OCI-LY1 (cell line): ENCODE data around the gene FAM89A.
"Not testable (repeated sequence)": the region's sequence is repeated elsewhere in the genome, so short reads cannot be mapped to it uniquely, and the experiment has no call there.

Source experiments
- H2AFZ ChIP-seq: fragments of 200-600 bp; sonication (generic), shearing (Covaris generic); 2 replicates; pipeline ENCODE4 v1.6.0; 2014; ENCODE audit warnings: antibody characterized with exemption, mild to moderate bottlenecking, low read length
- H3F3A ChIP-seq: fragments of 200-600 bp; sonication (generic), shearing (Covaris generic); 2 replicates; pipeline ENCODE4 v1.6.0; 2014; ENCODE audit warnings: mild to moderate bottlenecking, antibody characterized with exemption, low read length, moderate library complexity; ENCODE audit not compliant: insufficient read depth
- H3K27ac ChIP-seq: fragments of 200-600 bp; sonication (generic); 2 replicates; pipeline ENCODE4 v1.5.1; 2014; ENCODE audit warnings: low read length, mixed run types, mild to moderate bottlenecking, low read depth; ENCODE audit not compliant: poor library complexity, severe bottlenecking
- H3K27me3 ChIP-seq: fragments of 200-600 bp; sonication (generic); 2 replicates; pipeline ENCODE4 v1.6.0; 2014; ENCODE audit warnings: antibody characterized with exemption, mild to moderate bottlenecking, low read length, moderate library complexity; ENCODE audit not compliant: insufficient read depth
- H3K36me3 ChIP-seq: fragments of 200-600 bp; sonication (generic); 2 replicates; pipeline ENCODE4 v1.6.1; 2014; ENCODE audit warnings: mild to moderate bottlenecking, antibody characterized with exemption, low read length, moderate library complexity, mixed read lengths; ENCODE audit not compliant: insufficient read depth
- H3K4me1 ChIP-seq: fragments of 200-600 bp; sonication (generic); 2 replicates; pipeline ENCODE4 v1.5.1; 2014; ENCODE audit warnings: mild to moderate bottlenecking, low read length, moderate library complexity; ENCODE audit not compliant: insufficient read depth, severe bottlenecking
- H3K4me2 ChIP-seq: fragments of 200-600 bp; sonication (generic), shearing (Covaris generic); 2 replicates; pipeline ENCODE4 v1.6.1; 2014; ENCODE audit warnings: low read length
- H3K4me3 ChIP-seq: fragments of 200-600 bp; sonication (generic); 2 replicates; pipeline ENCODE4 v1.5.1; 2014; ENCODE audit warnings: low read length, low read depth, mild to moderate bottlenecking, mixed read lengths; ENCODE audit not compliant: poor library complexity, severe bottlenecking
- H3K79me2 ChIP-seq: fragments of 200-600 bp; shearing (Covaris generic); 2 replicates; pipeline ENCODE4 v1.6.1; 2016; ENCODE audit warnings: mixed run types, low read length, mixed read lengths; ENCODE audit not compliant: insufficient read depth
- H3K9ac ChIP-seq: fragments of 200-600 bp; sonication (generic), shearing (Covaris generic); 2 replicates; pipeline ENCODE4 v1.6.1; 2014; ENCODE audit warnings: mild to moderate bottlenecking, low read length, mixed read lengths
- H3K9me2 ChIP-seq: fragments of 200-600 bp; sonication (generic), shearing (Covaris generic); 2 replicates; pipeline ENCODE4 v1.6.1; 2014; ENCODE audit warnings: low read depth, mild to moderate bottlenecking, low read length, mixed read lengths
- H3K9me3 ChIP-seq: fragments of 200-600 bp; shearing (Covaris generic); 2 replicates; pipeline ENCODE4 v1.6.1; 2014; ENCODE audit warnings: low read length, mixed read lengths
- H4K20me1 ChIP-seq: fragments of 200-600 bp; sonication (generic), shearing (Covaris generic); 2 replicates; pipeline ENCODE4 v1.6.0; 2016; ENCODE audit warnings: mild to moderate bottlenecking, low read length; ENCODE audit not compliant: insufficient read depth
- EZH2 ChIP-seq: fragments of 200-600 bp; sonication (generic), shearing (Covaris generic); IDR thresholded peaks from 2 replicates; pipeline ENCODE4 v1.8.0; 2017; ENCODE audit warnings: borderline replicate concordance, mixed run types, mild to moderate bottlenecking, antibody characterized with exemption, low read length, moderate library complexity, mixed read lengths
- TF ChIP-seq, protein P1 (sequence below): fragments of 200-600 bp; sonication (generic), shearing (Covaris generic); IDR thresholded peaks from 2 replicates; pipeline ENCODE4 v1.5.1; 2017; ENCODE audit warnings: mild to moderate bottlenecking, antibody characterized with exemption, low read length, moderate library complexity, mixed read lengths

Gene FAM89A

DNA sequence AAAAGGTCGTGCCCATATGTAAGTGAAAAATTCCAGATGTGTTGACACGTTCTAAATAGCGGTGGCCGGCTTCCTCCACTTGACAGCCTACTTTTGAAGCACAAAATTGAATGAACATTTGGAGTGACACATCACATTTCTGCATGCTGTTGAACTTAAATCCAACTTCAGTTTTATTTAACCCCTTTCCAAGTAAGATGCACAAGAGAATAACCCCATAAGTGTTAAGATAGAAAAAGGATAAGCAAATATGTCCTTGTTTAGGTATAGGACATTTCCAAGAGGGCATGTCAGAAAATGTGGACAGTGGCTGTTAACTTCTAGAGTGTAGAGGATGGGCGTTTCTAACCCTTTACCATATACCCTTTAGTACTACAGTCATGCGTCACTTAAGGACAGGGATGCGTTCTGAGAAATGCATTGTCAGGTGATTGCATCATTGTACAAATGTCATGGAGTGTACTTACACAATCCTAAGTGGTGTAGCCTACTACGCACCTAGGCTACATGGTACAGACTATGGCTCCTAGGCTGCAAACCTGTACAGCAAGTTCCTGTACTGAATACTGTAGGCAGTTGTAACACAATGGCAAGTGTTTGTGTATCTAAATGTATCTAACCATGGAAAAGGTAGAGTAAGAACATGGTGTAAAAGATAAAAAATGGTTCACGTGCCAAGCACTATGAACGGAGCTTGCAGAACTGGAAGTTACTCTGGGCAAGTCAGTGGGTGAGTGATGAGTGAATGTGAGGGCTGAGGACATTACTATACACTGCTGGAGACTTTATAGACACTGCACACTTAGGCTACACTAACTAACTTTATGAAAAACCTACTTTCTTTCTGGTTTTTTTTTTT, 9.3 kb upstream of the FAM89A start:
- no peaks in the 10 kb centered on the region for H3K36me3 ChIP-seq
- no peaks in the 10 kb centered on the region for H4K20me1 ChIP-seq
- no peaks in the 10 kb centered on the region for H3K9me2 ChIP-seq
- H2AFZ ChIP-seq: no peak overlapping the region
- H3K79me2 ChIP-seq: no peaks in the 10 kb centered on the region
- no peak overlapping the region for H3K27ac ChIP-seq
- H3K9me3 ChIP-seq: no peaks in the 10 kb centered on the region
- H3K4me1 ChIP-seq: no peaks in the 10 kb centered on the region
- no peaks in the 10 kb centered on the region for H3F3A ChIP-seq
- H3K4me3 ChIP-seq: no peak overlapping the region
- H3K9ac ChIP-seq: no peak overlapping the region
- TF ChIP-seq, protein P1, sequence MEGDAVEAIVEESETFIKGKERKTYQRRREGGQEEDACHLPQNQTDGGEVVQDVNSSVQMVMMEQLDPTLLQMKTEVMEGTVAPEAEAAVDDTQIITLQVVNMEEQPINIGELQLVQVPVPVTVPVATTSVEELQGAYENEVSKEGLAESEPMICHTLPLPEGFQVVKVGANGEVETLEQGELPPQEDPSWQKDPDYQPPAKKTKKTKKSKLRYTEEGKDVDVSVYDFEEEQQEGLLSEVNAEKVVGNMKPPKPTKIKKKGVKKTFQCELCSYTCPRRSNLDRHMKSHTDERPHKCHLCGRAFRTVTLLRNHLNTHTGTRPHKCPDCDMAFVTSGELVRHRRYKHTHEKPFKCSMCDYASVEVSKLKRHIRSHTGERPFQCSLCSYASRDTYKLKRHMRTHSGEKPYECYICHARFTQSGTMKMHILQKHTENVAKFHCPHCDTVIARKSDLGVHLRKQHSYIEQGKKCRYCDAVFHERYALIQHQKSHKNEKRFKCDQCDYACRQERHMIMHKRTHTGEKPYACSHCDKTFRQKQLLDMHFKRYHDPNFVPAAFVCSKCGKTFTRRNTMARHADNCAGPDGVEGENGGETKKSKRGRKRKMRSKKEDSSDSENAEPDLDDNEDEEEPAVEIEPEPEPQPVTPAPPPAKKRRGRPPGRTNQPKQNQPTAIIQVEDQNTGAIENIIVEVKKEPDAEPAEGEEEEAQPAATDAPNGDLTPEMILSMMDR: no peak
- no peak for TF ChIP-seq EZH2
- H3K27me3 ChIP-seq: no peaks in the 10 kb centered on the region
- no peak overlapping the region for H3K4me2 ChIP-seq

DNA sequence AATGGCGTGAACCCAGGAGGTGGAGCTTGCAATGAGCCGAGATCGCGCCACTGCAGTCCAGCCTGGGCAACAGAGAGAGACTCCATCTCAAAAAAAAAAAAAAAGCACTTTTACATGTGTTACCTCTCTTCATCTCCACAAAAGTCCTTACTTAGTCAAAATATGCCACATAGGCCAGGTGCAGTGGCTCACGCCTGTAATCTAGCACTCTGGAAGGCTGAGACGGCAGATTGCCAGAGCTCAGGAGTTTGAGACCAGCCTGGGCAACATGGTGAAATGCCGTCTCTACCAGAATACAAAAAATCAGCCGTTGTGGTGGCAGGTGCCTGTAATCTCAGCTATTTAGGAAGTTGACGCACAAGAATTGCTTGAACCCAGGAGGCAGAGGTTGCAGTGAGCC, 8.4 kb upstream of the FAM89A start:
- not testable (repeated sequence) for H3K27ac ChIP-seq, H4K20me1 ChIP-seq, H3F3A ChIP-seq, H3K36me3 ChIP-seq, H3K4me1 ChIP-seq, H3K4me2 ChIP-seq, H3K79me2 ChIP-seq, H3K27me3 ChIP-seq, H3K9ac ChIP-seq, H2AFZ ChIP-seq, H3K9me3 ChIP-seq, H3K9me2 ChIP-seq, H3K4me3 ChIP-seq

DNA sequence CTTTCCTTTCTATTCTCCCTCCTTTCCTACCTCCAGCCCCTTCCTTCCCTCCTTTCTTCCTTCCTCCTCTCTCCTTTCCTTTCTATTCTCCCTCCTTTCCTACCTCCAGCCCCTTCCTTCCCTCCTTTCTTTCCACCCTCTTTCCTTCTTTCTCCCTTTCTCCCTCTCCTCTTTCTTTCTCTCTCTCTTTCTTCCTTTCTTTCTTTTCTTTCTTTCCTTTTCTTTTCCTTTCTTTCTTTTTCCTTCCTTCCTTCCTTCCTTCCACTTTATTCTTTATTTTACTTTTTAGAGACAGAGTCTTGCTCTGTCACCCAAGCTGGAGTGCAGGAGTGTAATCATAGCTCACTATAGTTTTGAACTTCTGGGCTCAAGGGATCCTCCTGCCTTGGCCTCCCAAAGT, 7.5 kb upstream of the FAM89A start:
- H3K4me3 ChIP-seq, H3K9ac ChIP-seq, H3K9me3 ChIP-seq, H3K27ac ChIP-seq, H4K20me1 ChIP-seq, H3K79me2 ChIP-seq, H3K36me3 ChIP-seq, H2AFZ ChIP-seq, H3K27me3 ChIP-seq, H3K9me2 ChIP-seq, H3K4me2 ChIP-seq, H3K4me1 ChIP-seq, H3F3A ChIP-seq: not testable (repeated sequence)

DNA sequence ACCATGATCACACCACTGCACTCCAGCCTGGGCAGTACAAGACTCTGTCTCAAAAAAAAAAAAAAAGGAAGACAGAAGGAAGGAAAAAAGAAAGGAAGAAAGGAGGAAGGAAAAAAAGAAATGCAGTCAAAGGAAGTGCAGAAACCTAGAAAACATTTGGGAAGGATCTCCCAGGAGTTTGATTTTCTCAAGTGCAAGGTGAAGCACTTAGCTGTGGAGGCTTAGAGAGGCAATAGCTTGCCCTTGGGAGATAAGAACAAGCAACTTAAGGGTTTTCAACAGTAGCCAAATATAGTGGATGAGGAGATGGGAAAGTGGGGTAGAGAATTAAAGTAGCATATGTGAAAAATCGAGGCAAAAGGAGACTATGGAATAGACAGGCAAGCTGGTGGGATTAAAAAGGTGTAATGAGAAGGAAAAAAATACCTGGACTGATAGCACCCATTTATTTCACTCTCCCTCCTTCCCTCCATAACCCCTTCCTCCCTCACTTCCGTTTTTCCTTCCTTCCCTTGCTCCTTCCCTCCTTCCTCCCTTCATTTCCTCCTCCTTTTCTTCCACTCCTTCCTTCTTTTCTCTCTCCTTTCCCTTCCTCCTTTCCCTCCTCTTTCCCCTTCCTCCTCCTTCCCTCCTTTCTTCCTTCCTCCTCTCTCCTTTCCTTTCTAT, 6.8 kb upstream of the FAM89A start:
- Histone ChIP-seq H2AFZ (no peak overlapping the region), H3K79me2 (no peaks in the 10 kb centered on the region)

DNA sequence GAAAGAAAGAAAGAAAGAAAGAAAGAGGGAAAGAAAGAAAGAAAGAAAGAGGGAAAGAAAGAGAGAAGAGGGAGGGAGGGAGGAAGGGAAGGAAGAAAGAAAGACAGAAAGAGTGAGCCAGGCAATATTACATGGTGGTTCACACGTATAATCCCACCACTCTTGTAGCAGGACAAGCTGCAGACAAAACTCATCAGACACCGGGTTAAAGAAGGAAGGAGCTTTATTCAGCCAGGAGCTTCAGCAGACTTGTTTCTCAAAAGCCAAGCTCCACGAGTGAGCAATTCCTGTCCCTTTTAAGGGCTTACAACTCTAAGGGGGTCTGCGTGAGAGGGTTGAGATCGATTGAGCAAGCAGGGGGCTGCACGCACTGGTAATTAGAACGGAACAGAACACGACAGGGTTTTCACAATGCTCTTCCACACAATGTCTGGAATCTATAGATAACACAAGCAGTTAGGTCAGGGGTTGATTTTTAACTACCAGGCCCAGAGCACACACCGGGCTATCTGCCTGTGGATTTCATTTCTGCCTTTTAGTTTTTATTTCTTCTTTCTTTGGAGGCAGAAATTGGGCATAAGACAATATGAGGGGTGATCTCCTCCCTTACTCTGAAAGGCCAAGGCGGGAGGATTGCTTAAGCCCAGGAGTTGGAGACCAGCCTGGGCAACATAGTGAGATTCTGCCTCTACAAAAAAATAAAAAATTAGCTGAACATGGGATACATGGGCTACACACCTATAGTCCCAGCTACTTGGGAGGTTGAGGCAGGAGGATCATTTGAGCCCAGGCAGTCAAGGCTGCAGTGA, 6.1 kb upstream of the FAM89A start:
- H3K79me2 ChIP-seq, H4K20me1 ChIP-seq, H3K9ac ChIP-seq, H2AFZ ChIP-seq, H3K9me2 ChIP-seq, H3K4me1 ChIP-seq, H3K27ac ChIP-seq, H3F3A ChIP-seq, H3K9me3 ChIP-seq, H3K4me3 ChIP-seq, H3K4me2 ChIP-seq, H3K27me3 ChIP-seq, H3K36me3 ChIP-seq: not testable (repeated sequence)

More for the DNA sequence above, 6.8 kb upstream of the FAM89A start:
- H3K4me1 ChIP-seq: no peaks in the 10 kb centered on the region
- H3K27ac ChIP-seq: no peak overlapping the region
- H3K9me3 ChIP-seq: no peaks in the 10 kb centered on the region
- no peak overlapping the region for H3K4me2 ChIP-seq
- no peak overlapping the region for H3K9ac ChIP-seq
- H3K4me3 ChIP-seq: no peak overlapping the region
- TF ChIP-seq EZH2: no peak
- TF ChIP-seq, protein P1: no peak
- H4K20me1 ChIP-seq: no peaks in the 10 kb centered on the region
- no peaks in the 10 kb centered on the region for H3K36me3 ChIP-seq
- H3K9me2 ChIP-seq: no peaks in the 10 kb centered on the region
- no peaks in the 10 kb centered on the region for H3K27me3 ChIP-seq
- no peaks in the 10 kb centered on the region for H3F3A ChIP-seq
